Islet precursor cell (in vitro differentiated cells): Measurements from ENCODE around the gene TMEM132C.

ENCODE experiments used
- DNase-seq: peaks from one replicate; pipeline ENCODE4 v3.0.0-alpha.2; 2018

The TMEM132C gene

DNA sequence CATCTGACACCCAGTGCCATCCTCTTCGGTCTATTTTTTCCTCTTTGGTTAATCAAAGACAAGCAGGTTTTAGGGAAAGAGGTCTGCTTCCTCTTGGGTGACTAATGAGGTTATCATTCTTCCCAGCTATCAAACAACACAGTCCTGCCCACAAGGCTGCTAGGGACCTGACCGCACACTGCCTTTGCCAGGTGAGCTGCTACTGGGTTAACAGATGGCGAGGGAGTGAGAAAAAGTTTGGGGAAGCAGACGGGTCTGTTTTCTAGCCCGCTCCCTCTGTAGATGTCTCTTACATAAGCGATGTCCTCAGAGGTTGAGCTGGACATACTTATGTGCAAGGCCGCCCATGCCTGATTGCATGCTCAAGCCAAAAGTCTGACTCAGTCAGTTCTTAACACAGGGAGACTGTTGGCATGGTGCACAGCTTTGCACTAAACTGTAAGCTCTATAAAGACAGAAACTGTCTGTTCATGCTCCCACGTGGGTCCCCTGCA lies 462.7 kb downstream of the TMEM132C start:
- DNase-seq, result no peak

- DNase-seq, result no peak
Observed at GRCh38 chr12:128734371-128734770, 467.4 kb downstream of the TMEM132C start.

GRCh38 chr12:128737292-128737966 lies 470.5 kb downstream of the TMEM132C start:
- no peak for DNase-seq

DNA sequence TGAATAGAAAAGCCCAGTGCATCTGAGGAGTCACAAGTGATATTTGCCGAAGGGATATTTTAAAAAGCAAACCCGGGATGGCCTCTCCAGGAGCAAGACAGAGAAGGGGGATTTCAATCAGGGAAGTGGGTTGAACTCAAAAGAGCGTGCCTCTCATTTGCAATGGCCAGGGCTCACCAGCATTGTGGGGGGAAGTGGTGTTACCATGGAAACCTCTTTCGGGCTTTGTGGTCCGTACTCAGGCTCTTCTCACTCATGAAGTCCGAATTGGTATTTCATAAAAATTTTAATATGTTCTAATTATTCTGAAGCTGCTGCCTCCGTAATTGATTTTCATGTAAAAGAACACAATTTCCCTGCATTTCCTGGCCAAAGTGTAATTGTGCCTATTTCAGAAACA lies 476.9 kb downstream of the TMEM132C start:
- no peak for DNase-seq

DNA sequence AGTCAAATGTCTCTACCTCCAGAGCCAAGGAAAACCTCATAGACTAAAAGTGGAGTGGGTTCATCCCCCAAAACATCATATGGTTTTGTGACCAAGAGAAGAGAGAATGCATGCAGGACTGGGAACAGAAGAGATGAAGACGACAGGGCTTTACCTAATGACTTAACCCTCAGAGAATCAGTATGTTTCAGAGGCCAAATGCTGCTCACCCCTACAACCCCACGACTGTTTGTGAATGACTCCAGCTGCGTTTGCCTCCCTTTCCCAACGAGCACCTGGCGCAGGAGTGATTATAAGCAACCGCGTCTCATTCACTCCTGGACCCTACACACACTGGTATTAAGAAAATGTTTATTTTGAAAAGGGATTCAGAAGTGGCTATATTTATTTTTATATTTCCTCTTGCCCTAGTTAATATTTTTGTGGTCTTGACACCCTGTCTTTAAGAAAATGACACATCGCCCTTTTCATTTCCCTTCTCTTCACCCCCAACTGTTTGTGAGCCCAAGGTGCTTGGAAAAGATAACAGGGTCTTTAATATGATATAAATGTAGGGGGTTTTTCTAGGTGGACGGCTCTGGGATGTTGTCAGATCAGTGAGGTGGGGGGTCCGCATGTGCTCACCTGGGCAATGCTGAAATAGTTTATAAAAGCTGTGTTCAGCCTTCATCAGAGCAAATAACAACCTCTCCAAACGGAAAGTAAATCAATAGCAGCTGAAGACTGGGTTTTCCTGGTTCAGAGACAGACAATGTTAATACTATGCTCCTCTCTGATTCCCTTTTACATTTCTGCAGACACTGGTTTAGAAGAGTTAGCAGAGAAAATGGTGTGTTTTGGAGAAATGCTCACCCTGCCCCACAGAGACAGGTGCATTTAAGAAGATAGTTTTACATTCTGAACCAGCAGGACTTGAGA lies 479.1 kb downstream of the TMEM132C start:
- DNase-seq, result no peak

DNA sequence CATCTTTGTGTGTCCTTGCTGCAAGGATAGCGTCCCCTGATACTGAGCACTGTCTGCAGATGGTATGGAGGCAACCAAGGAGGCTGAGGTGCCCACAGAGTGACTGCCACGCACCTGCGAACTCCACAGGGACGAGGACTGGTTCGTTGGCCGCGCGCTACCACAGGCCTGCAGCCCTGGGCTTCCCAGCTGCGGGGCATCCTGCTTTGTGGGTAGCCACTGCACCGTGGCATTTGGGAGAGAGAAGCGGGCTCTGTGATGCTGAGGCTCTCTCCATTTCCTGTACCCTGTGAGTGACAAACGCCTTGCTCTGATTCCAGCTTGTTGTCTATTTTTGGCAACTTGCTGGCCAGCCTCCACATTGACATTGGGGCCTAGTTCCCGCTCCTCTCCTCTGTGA lies 480.5 kb downstream of the TMEM132C start:
- DNase-seq, result no peak

- DNase-seq, result no peak
Observed at GRCh38 chr12:128752386-128752785, 485.4 kb downstream of the TMEM132C start.

DNA sequence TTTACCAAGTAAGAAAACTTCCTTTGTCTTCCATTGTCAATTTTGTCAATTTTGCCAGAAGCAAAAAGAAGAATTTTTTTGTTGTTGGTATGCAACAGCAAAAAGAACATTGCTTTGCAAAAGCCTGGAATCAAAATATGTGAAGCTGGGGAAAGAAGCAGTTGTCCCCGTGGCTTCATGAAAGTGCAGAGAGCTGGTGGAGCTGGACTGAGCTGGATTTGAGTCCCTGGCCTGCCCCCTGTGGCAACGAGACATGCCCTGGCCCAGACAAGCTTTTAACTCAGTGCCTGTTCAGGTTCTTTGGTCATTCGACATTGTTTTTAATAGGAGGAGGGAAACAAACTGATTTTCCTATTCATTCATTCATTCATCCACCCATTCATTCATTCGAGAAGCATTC lies 486.5 kb downstream of the TMEM132C start:
- no peak for DNase-seq

- no peak for DNase-seq
Observed at GRCh38 chr12:128754275-128754674, 487.3 kb downstream of the TMEM132C start.

GRCh38 chr12:128755566-128755965 lies 488.6 kb downstream of the TMEM132C start:
- no peak for DNase-seq
